GM21576 (cell line): ENCODE results near the gene ERMAP.
"Not testable (repeated sequence)": the region's sequence is repeated elsewhere in the genome, so short reads cannot be mapped to it uniquely, and the experiment has no call there.

Source experiments
- ATAC-seq: cut with Tn5 transposase; IDR thresholded peaks from one replicate; pipeline ENCODE4 v1.9.1; 2021; ENCODE audit warnings: mild to moderate bottlenecking, moderate library complexity; ENCODE audit not compliant: unreplicated experiment

ERMAP gene

DNA sequence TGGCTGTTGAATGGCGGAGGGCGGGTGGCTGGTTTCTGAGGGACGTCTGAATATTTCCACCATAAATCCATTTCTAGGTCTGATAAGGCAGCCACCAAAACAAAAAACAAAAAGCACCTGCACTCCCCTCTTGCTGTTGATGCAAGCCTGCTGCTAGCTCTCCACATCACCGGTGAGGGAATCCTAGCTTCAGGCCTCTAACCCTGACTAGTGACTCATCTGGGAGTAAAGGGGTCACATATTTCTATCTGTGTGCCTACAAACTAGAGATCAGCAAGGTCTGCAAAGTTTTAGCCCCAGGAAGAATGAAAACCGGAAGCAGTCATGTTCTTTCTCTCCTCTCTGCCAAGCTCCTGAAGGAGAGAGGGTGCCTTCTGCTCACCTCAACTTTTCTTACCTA lies 10.3 kb upstream of the ERMAP start:
- ATAC-seq = no peak

GRCh38 chr1:42807056-42807668 lies 9.8 kb upstream of the ERMAP start:
- no peak for ATAC-seq

- ATAC-seq = not testable (repeated sequence)
These were observed 2.1 kb upstream of the ERMAP start for GRCh38 chr1:42814815-42815214.

- no peak for ATAC-seq
These were observed 859 bp upstream of the ERMAP start for GRCh38 chr1:42815941-42816584.

DNA sequence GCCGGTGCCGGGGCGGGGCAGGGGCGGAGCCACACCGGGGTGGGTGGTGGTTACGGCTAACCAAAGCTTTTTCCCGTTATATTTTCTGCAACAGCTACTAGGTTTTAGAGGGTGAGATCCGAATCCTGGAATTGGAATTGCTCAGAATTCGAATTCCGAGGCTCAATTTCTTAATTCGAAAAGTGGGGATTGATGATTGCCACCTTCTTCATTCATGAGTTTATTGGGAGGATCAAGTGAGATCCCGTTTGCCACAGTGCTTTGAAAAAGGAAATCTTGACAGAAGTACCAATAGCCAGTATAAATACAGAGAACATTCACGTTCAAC lies 482 bp downstream of the ERMAP start:
- peak; percentile 7 for ATAC-seq

DNA sequence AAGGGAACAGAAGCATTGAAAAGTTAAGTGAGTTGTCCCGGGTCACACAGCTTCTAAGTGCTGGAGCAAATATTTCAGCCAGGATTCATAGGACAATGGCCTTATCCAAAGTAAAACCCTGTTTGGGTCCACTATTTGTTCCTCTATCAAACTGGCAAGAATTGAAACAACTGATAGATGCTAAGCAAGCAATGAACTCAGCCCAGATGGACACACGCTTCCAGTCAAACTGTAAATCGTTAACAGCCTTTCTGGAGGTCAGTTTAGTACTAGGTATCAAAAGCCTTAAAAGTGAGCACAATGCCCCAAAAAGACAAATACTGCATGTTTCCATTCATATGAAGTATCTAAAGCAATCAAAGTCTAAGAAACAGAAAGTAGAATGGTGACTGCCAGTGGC lies 1.1 kb downstream of the ERMAP start:
- no peak for ATAC-seq

DNA sequence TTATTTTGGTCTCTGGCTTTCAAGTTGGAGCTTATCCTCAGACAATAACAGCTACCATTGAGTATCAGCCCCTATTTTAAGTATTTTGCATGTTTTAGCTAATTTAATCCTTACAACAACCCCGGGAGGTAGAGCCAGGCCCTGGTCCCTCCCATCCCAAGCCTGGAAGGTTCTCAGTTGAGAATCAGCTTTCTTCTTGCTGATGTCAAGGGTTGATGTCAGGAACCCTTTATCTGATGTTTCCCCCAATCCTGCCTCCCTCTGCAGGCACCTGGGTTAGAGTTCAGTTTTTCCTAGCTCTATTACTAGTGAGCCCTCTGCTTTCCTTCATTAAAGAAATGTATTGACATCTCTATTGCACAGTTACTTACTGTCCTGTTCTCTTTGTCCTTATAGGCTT lies 3.9 kb downstream of the ERMAP start:
- no peak for ATAC-seq

GRCh38 chr1:42821690-42822089 lies 4.8 kb downstream of the ERMAP start:
- ATAC-seq = no peak

- no peak for ATAC-seq
These were observed 6.0 kb downstream of the ERMAP start for GRCh38 chr1:42822800-42823392.

DNA sequence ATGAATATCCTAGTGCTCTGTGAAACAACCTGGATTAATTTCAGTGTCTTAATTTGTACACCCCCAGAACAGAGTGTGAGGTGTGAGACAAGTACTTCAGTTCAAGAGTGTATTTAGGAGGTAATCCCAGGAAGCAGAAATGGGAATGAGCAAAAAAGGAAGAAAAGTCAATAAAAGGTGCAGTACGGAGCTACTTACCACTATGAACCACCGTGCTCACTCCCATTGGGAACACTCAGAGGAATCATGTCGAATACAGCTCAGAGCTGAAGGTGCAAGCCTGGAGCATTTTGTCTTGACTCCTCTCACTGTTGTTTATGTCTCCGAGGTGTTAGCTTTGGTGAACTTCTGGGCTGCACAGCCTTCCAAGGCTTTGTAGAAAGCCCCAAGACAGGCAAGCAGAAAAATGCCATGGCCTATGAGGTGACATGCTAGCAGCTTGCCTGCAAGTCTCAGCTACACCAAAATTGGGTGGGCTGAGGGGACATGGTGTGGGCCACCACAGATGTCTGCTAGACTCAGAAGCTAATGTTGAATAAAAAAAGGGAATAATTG lies 7.6 kb downstream of the ERMAP start:
- ATAC-seq = no peak

DNA sequence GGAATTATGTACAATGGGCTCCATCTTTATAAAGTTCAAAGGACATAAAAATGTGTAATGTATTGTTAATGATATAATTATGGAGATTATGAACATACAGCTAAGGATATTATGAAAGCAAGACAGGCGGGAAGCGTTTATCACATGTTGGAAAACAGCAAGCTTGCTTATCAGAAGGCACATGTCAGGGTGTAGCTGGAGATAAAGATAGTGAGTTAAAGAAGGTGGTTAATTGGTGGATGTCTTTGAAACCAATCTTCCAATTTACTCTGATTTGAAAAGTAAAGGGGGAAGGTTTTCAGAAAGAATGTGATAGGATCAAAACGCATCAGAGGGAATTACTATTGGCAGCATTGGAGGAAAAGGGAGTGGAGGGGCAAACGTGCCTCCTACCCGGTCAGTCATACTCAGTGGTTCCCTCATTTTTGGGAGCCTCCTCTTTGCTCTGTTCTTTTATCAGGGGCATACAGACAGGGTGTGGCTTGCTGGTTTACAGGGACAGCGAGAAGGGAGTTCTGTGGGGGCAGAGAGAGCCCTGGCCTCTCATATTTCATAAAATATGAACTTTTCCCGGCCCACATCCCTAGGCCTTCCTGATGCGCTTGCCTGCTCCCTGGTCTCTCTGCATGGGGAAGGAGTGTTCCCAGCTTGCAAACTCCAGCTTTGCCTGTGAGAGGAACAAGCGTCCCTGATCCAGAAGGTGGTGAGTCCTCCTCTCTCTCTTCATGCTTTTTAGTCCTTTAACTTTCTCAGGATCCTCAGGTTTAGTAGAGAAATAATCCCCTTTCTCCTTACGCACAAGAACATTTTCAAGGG lies 8.3 kb downstream of the ERMAP start:
- ATAC-seq = no peak

DNA sequence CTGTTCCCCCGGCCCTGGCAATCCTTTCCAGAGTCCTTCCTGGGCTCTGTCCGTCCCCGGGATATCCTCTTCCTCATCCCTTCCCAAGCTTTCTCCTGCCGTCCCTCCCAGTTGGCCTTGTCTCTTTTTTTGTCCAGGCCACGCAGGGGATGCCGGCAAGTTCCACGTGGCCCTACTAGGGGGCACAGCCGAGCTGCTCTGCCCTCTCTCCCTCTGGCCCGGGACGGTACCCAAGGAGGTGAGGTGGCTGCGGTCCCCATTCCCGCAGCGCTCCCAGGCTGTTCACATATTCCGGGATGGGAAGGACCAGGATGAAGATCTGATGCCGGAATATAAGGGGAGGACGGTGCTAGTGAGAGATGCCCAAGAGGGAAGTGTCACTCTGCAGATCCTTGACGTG lies 13.7 kb downstream of the ERMAP start:
- ATAC-seq = no peak

DNA sequence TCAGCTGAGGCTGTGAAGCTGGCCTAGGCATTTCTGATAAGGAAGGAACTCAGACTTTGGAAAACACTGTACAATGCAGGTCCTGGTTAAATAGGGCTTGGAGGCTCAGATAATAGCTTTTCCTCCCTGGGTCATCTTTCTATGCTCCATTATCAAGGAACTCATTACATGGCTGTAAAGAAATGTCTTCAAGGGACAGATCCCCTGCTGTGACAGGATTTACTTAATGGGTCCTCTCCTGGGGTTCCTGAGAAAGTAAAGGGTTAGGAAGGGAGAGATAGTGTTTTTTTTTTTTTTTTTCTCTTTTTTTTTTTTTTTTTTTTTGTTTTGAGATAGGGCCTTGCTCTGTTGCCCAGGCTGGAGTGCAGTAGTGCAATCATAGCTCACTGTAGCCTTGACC lies 14.4 kb downstream of the ERMAP start:
- ATAC-seq = no peak

DNA sequence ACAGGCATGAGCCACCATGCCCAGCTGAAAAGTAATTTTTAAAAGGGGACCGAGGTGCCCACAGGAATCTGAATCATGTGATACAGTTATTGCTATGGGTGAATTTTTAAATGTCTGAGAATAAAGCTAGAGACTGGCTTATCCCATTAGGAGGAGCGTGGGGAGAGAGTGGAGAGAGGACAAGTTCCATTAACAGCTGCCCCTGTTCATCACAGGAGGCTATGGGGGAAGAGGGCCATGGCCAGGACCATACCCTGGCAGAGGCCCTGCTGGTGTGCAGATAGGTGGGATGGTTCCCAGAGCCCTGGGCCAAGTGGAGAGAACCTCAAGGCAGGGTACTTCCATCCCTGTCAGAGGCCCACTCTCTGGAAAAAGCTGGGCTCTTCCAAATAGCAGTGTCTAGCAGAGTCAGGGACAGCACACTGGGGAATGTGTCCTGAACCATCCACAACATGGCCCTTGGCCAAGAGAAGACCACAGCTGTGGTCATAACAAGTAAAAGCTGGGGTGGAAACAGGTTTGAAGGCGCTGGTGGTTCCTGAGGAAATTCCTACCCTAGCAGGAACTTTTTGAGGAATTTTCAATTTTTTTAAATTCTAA lies 15.8 kb downstream of the ERMAP start:
- ATAC-seq = no peak

DNA sequence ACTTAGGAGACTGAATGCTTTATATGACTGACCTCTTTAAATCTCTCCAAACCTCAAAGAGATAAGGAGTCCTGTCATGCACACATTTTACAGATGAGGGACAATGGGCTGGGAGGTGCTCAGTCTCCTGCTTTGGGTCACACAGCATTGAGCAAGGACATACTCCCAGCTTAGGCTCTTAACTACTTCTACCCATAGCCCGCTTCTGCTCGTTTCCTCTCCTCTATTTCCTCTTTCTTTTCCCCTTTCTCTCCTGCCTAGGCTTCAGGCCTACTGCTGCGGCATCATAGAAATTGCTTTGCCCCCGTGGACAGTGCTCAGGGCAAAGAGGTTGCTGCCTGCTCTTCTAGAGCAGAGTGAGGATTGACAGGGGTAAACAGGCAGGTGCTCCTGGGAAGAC lies 17.1 kb downstream of the ERMAP start:
- ATAC-seq = no peak

- ATAC-seq = no peak
These were observed 17.9 kb downstream of the ERMAP start for GRCh38 chr1:42834803-42835202.

DNA sequence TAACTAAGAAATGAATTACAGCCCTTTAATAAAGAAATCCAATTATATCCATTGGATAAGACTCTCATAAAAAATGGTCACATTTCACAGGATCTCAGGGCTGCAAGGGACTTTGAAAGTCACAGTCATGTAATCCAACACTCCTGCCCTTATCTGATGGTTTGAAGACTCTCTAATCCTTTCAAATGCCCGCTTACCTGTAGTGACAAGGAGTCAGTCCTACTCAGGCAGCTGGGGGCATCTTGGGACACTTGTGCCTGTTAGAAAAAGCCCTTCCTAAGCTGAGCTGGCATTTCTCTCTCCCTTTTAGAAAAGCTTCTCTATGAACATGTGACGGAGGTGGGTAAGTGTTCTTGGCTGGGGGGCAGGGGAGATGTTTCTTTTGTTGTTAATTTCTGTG lies 18.5 kb downstream of the ERMAP start:
- ATAC-seq = no peak

DNA sequence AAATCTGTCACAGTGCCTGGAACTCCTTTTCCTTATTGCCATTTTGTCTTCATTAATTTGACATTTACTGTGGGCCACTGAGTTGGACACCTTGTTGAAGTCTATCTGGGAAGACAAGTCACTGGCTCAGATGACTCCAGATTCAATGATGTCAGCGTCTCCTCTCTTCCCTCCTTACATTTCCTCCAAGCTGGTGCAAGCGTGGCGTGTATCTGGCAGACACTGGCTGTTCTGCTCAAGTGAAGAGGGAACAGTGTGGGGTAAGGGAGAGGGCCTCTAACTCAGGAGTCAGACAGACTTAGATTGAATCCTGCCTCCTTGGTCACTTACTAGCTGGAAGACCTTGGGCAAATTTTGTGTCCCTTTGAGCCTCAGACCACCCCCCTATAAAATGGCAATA lies 20.8 kb downstream of the ERMAP start:
- ATAC-seq = no peak

DNA sequence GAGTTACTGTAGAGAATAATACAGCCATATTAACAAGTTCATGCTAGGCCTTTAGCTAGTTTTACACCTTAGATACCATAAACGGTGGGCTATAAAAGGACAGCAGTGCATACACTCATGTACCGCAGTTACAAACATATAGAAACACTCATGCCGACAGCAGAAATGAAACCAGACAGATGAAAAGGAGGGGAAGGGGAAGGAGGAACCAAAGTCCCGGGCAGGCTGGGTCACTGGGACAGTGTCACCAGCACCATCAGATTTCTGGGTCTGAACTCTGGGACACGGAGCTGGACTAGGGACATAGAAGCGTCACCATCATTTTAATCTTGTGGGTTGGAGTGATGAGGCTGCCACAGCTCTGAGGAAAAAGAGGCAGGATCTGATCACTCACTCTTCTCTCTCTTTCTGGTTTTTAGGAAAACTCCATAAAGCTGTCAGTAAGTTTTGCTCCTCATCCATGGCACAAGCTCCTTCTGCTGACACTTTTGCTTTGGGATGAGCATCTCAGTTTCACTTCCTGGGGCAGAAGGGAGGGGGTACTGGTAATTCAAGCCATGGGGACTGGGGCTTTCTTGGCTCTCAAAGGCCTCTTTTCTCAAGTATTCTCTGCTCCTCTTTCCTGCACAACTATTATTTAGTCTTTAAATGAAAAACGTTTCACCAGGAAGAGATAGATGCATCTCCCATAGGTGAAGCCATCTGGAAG lies 21.7 kb downstream of the ERMAP start:
- no peak for ATAC-seq

DNA sequence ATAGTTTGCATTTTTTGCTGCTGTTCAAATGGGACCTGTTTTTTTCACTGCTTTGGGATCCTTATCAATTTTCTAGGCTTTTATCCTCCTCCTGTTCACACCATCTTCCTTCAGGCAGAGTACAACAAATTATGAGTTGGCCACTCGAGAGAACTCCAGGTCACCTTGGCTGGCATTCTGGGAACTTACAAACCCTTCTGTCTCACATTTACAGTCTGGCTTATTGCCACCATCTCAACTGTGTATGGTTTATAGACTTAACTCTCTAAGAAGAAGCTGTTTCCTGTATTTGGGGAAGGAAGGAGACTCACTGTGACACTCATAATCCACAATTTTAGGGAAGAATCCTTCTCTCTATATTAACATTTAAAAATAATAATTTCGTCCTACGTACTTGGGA lies 24.1 kb downstream of the ERMAP start:
- ATAC-seq = no peak
